ENCODE results near the gene TFF3.

- TF ChIP-seq POLR2A (IDR thresholded peaks at IDR 0.05) (no peak), EP300 (IDR thresholded peaks at IDR 0.05; ENCODE audit: low read depth) (no peak)
Measured at GRCh38 chr21:42356650-42357049, 41.4 kb upstream of the TFF3 start.

Data from transverse colon (tissue), 1 donor.